GM21786 (cell line): ENCODE results near the gene ITGB3.
"Not testable (repeated sequence)": the region's sequence is repeated elsewhere in the genome, so short reads cannot be mapped to it uniquely, and the experiment has no call there.

Experiments used
- ATAC-seq: cut with Tn5 transposase; IDR thresholded peaks from one replicate; pipeline ENCODE4 v1.9.1; 2021; ENCODE audit not compliant: unreplicated experiment

The ITGB3 gene

GRCh38 chr17:47243737-47244598 lies 9.7 kb upstream of the ITGB3 start:
- ATAC-seq, result no peak

- ATAC-seq, result no peak
These were observed 8.9 kb upstream of the ITGB3 start for GRCh38 chr17:47244697-47245096.

DNA sequence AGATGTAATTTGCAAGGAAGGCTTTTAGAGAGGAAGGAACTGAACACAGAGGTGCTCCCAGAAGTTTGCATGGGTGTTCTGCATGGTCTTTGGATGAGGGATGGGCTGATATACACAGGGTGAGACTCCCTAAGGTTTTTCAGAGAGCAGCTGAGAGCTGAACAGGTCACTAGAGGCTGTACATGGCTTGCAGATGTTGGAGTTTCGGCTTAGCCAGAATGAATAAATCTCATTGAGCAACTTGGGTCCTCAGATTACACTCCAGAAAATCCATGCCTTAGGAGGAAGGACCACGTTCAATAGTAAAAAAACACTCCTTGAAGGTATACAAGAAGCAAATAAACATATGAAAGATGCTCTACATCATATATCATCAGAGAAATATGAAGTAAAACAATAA lies 7.5 kb upstream of the ITGB3 start:
- ATAC-seq, result no peak

DNA sequence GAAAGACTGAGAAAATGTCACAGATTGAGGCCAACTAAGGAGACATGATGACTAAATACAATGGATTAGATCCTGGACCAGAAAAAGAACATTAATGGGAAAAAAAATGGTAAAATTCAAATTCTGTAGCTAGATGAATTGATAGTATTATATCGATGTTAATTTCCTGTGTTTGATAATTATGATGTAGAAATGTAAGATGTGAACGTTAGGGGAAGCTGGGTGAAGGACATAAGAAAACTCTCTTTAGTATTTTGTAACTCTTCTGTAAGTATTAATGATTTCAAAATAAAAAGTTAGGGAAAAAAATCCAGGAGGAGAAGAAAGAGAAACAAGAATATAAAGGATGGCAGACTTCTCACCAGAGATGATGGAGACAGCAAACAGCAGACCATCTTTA lies 2.8 kb upstream of the ITGB3 start:
- no peak for ATAC-seq

DNA sequence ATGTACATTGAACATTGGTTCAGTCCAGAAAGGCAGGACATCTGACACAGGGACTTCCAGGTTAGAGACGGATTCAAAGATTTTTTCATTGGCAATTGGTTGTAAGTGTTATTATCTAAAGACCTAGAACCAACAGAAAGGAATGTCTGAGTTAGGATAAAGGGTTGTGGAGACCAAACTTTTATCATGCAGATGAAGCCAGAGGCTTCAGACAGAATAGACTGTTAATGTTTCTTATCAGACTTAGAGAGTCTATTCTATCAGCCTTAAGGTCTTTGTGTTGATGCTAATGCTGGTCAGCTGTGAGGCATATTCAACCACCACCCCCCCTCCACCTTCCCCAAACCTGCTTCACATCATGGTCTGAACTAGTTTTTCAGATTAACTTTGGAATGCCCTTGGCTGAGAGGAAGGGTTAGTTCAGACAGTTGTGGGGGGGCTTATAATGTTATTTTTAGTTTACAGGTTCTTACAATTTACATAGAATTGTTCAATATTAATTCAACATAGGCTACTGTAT lies 2.1 kb upstream of the ITGB3 start:
- no peak for ATAC-seq

DNA sequence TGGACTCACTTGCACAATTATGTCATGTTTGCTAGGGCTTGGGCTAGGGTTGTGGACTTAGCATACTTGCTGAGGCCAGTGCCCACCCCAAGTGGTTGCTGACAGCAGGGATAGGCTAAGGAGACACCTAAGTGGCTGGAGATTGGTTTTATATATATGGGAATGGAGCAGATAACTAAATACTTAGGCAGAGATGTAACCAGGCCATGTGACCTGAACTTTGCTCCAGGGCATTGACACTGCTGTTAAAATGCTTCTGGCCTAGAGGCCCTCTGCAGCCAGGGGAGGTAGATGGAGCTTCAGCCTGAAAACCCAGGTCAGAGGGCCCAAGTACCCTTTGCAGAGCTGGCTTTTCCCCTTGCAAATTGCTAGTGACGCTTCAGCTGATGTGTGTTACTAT lies 1.4 kb upstream of the ITGB3 start:
- ATAC-seq, result no peak

DNA sequence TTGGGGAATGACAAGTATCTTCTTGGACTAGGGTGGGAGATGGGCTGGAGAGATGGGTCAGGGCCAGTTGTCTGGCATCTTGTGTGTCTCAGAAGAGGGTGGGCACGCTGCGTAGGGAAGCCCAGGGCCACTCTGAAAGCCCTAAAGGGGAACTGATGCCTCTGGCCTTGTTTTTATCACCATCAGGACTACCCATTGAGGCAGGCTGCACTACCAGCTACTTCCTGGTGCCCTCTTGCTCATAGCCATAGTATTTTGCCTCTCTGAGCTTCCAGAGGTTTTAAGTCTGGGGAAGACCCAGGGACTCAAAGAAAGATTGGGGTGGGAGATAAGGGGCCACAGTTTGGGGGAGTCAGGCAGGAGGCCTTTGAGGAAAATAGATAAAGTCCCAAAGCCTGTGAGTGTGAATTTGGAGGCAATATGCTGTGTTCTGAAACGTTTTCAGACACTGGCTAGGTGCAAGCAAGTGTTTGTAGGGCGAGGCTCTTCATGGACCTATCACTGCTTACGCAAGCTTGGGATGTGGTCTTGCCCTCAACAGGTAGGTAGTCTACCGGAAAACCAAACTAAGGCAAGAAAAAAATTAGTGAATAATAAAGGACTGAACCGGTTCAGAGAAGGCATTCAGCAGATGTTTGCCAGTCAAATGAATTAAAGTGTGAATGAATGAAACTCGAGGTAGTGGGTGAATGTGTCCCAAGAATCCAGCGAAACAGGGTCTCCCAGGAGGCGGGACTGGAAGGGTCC lies 688 bp upstream of the ITGB3 start:
- no peak for ATAC-seq

GRCh38 chr17:47254403-47254943 lies 846 bp downstream of the ITGB3 start:
- ATAC-seq, result no peak

GRCh38 chr17:47257651-47258339 lies 4.2 kb downstream of the ITGB3 start:
- no peak for ATAC-seq

- ATAC-seq, result no peak
These were observed 9.0 kb downstream of the ITGB3 start for GRCh38 chr17:47262586-47262985.

- ATAC-seq, result no peak
These were observed 10.5 kb downstream of the ITGB3 start for GRCh38 chr17:47264166-47264565.

DNA sequence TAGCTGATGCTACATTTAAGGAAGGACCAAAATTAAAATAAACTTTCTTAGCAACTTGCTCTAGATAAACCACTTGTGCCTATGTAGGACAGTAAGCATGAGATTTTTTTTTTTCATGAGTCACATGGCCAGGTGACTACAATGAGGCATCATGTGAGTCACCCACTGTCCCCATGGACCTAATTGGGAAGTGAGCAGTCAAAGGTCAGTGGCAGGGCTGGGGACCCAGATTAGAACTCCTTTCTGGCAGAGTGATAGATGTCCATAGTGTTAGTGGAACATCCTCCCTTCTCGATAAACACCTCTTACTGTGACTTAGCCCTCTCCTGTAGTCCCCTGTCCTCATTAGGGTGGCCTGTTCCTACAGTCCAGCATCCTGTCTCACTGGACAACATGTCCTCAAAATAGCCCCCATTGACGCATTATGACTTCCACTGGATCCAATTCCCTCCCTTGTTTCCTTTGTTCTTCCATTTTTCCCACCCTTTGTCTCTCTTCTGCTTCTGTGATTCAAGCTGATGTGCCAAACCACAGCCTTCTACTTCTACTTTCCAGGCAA lies 12.4 kb downstream of the ITGB3 start:
- no peak for ATAC-seq

- no peak for ATAC-seq
These were observed 13.2 kb downstream of the ITGB3 start for GRCh38 chr17:47266782-47267181.

DNA sequence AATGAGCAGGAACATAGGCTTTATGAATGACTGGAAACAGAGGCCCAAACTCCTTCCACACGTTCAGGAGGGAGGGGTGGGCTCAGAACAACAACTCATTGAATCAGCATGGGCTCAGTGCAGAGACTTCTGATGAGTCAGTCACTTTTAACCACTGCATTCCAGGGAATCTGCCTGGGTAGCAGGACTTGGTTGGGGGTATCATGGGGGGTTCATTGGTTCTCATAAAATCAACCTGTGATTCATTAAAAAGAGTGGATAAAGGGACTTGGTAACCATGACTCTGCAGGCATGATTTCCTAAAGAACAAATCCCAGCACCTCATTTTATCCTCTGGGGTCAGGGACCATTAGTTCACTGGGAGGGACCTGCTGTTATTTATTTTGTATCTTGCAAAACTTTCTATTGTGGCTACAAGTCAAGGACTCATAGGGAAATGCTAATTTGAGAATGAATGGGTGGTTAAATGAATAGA lies 13.8 kb downstream of the ITGB3 start:
- no peak for ATAC-seq

DNA sequence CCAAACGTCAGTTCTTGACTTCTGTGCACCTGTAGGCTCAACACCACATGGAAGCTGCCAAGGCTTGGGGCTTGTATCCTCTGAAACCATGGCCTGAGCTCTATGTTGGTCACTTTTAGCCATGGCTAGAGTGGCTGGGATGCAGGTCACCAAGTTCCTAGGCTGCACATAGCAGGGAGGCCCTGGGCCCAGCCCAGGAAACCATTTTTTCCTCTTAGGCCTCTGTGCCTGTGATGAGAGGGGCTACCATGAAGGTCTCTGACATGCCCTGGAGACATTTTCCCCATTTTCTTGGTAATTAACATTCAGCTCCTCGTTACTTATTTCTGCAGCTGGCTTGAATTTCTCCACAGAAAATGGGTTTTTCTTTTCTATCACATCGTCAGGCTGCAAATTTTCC lies 15.3 kb downstream of the ITGB3 start:
- not testable (repeated sequence) for ATAC-seq

GRCh38 chr17:47269561-47270280 lies 16.1 kb downstream of the ITGB3 start:
- ATAC-seq, result not testable (repeated sequence)

DNA sequence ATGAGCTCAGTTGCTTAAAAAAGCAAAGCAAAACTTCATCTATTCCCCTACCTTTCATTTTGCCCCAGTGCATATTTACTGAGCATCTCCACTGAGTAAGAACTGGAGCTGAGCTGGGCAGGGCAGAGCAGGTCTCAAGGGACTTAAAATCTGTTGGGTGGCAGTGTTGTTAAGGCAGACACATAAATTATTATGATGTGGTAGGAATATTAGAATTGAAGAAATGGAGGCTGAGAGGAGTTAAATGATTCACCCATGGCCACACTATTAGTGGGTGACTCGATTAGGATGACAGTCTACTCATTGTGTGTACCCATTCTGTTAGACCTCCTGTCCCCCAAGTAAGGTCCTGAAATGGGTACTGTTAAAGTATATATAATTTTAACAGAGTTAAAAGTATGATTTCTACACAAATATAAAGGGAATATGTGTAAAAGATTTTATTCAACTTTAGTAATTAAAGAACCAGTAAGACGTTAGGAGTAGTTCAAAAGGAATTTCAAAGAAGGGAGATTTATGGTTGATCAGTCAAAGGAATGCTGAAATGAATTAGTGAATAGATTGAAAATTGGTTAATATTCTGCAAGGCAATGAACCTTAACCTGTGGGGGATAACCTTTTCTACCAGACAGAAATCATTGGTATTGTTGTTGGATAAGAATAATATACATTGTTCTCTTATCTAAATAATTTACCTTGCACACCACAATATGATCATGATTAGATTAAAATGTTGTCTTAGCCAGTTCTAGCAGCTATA lies 17.5 kb downstream of the ITGB3 start:
- ATAC-seq, result no peak

DNA sequence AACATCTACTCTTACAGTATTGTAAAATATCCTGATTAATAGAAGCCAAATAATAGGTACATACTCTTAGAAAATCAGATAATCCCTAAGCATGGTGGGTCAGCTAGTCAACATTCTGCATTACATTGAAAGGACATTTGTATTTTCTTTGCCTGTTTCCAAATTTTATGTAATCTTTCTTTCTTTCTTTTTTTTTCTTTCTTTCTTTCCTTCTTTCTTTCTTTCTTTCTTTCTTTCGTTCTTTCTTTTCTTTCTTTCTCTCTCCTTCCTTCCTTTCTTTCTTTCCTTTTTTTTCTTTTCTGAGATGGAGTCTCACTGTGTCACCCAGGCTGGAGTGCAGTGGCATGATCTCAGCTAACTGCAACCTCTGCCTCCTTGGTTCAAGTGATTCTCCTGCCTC lies 18.9 kb downstream of the ITGB3 start:
- no peak for ATAC-seq

DNA sequence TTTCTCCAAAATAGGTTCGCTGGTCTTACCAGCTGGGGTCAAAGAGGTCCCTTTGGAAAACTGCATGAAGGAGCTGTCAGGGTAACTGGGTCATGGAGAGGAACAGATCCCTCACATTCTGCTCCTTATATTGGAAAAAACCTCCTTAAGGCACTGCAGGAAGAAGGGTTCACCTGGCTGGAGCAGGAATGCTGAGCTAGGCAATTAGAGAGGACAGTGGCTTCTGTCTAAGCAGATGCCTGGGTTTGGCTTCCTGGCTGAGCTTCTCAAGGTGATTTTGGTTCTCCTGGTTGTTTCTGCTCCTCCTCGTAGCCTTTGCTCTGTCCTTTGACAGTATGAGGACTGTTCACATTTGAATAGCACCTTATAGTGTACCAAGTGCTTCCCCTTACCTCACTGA lies 19.6 kb downstream of the ITGB3 start:
- no peak for ATAC-seq
